CD4-positive, CD25-positive, alpha-beta regulatory T cell (primary cell): ENCODE measurements around the gene SGCD. TPM values are rescaled to one million over a fixed set of nuclear protein-coding genes. Genes with fewer than 3 reads are reported as not detected.

Experiments
- ATAC-seq, 2 donors: fragments of 150-1000 bp; cut with Tn5 transposase; one replicate each; pipeline ENCODE4 v1.10.0; 2021; ENCODE audit warnings: low read depth in 2 of 2, moderate number of reproducible peaks in 2 of 2, moderate library complexity in 1 of 2
- DNase-seq, 3 donors: peaks; one replicate each; pipeline versions ENCODE4 v3.0.0 to v3.0.0-alpha.2; 2012 to 2022; ENCODE audit warnings: mixed read lengths in 1 of 3
- H3K27ac ChIP-seq: one replicate; pipeline ENCODE4 v1.7.0; 2013; ENCODE audit warnings: mild to moderate bottlenecking, low read length; ENCODE audit not compliant: insufficient read depth, poor library complexity, severe bottlenecking
- H3K27me3 ChIP-seq: one replicate; pipeline ENCODE4 v1.7.0; 2013; ENCODE audit warnings: low read length; ENCODE audit not compliant: control insufficient read depth, insufficient read depth
- H3K36me3 ChIP-seq: one replicate; pipeline ENCODE4 v1.7.0; 2013; ENCODE audit warnings: mild to moderate bottlenecking, low read length, moderate library complexity; ENCODE audit not compliant: control insufficient read depth, insufficient read depth
- H3K4me1 ChIP-seq: 2 replicates; pipeline ENCODE4 v1.7.0; 2013; ENCODE audit warnings: mild to moderate bottlenecking, low read length; ENCODE audit not compliant: insufficient read depth, control insufficient read depth, poor library complexity, severe bottlenecking
- H3K4me3 ChIP-seq: one replicate; pipeline ENCODE4 v1.7.0; 2013; ENCODE audit warnings: low read depth, mild to moderate bottlenecking, low read length, moderate library complexity
- H3K9me3 ChIP-seq, 2 experiments: 1 replicate in 1 of 2; 2 replicates in 1 of 2; pipeline ENCODE4 v1.7.0; 2013; ENCODE audit warnings: low read length in 2 of 2, mild to moderate bottlenecking in 1 of 2, moderate library complexity in 1 of 2; ENCODE audit not compliant: control insufficient read depth in 2 of 2
- H3K27ac Mint-ChIP-seq, 3 donors: one replicate each; pipeline ENCODE4 v1.8.0; 2020 to 2022; ENCODE audit warnings: mild to moderate bottlenecking in 3 of 3, mixed read lengths in 3 of 3, moderate library complexity in 2 of 3
- H3K27me3 Mint-ChIP-seq: one replicate; pipeline ENCODE4 v1.8.0; 2022; ENCODE audit warnings: mild to moderate bottlenecking, mixed read lengths
- H3K36me3 Mint-ChIP-seq: one replicate; pipeline ENCODE4 v1.8.0; 2020; ENCODE audit warnings: mixed read lengths
- H3K4me1 Mint-ChIP-seq, 4 donors: one replicate each; pipeline ENCODE4 v1.8.0; 2020 to 2022; ENCODE audit warnings: mixed read lengths in 4 of 4, mild to moderate bottlenecking in 1 of 4
- H3K4me3 Mint-ChIP-seq, 4 donors: one replicate each; pipeline ENCODE4 v1.8.0; 2020 to 2022; ENCODE audit warnings: mild to moderate bottlenecking in 4 of 4, mixed read lengths in 4 of 4, moderate library complexity in 3 of 4
- H3K9me3 Mint-ChIP-seq, 7 donors: one replicate each; pipeline ENCODE4 v1.8.0; 2020 to 2022; ENCODE audit warnings: mixed read lengths in 7 of 7, mild to moderate bottlenecking in 3 of 7, moderate library complexity in 2 of 7
- polyA plus RNA-seq, 4 donors: library from polyadenylated mRNA; unstranded; fragments of 300-500 nt; fragmentation: Illumina TruSeq; gene quantifications; one replicate each; pipeline ENCODE4 v1.2.3, GENCODE V29; 2021
- total RNA-seq: library from RNA; stranded (reverse); gene quantifications from one replicate; pipeline ENCODE4 v1.2.3, GENCODE V29; 2022

SGCD gene
- total and polyA plus RNA-seq, 5 donors from 2014 or later: not detected

GRCh38 chr5:156628421-156628820, 301.5 kb downstream of the SGCD start:
- DNase-seq (peak in 1 of 3 donors; percentile 3), ATAC-seq (no peak)
- Histone ChIP-seq H3K36me3 (no peaks in the 10 kb centered on the region), H3K27me3 (no peaks in the 10 kb centered on the region), H3K27ac (no peak overlapping the region), H3K9me3 (no peaks in the 10 kb centered on the region), H3K4me1 (no peaks in the 10 kb centered on the region), H3K4me3 (no peak overlapping the region)
- Mint-ChIP-seq H3K27me3 (no peaks in the 10 kb centered on the region), H3K4me3 (no peak overlapping the region), H3K4me1 (no peaks in the 10 kb centered on the region), H3K9me3 (peaks cover 0 to 2% (median 0%) of the 10 kb centered on the region in 7 donors), H3K36me3 (no peaks in the 10 kb centered on the region), H3K27ac (no peak overlapping the region)

- H3K36me3 Mint-ChIP-seq: no peaks in the 10 kb centered on the region
- Histone ChIP-seq H3K27ac (no peak overlapping the region), H3K4me3 (no peak overlapping the region), H3K9me3 (no peaks in the 10 kb centered on the region), H3K4me1 (no peaks in the 10 kb centered on the region), H3K27me3 (no peaks in the 10 kb centered on the region), H3K36me3 (no peaks in the 10 kb centered on the region)
- ATAC-seq (no peak), DNase-seq (no peak)
- no peak overlapping the region for H3K4me3 Mint-ChIP-seq
- peaks cover 0 to 3% (median 0%) of the 10 kb centered on the region in 7 donors for H3K9me3 Mint-ChIP-seq
- no peak overlapping the region for H3K27ac Mint-ChIP-seq
- H3K27me3 Mint-ChIP-seq: no peaks in the 10 kb centered on the region
- no peaks in the 10 kb centered on the region for H3K4me1 Mint-ChIP-seq
Measured at GRCh38 chr5:156631005-156631404, 304.0 kb downstream of the SGCD start.

DNA sequence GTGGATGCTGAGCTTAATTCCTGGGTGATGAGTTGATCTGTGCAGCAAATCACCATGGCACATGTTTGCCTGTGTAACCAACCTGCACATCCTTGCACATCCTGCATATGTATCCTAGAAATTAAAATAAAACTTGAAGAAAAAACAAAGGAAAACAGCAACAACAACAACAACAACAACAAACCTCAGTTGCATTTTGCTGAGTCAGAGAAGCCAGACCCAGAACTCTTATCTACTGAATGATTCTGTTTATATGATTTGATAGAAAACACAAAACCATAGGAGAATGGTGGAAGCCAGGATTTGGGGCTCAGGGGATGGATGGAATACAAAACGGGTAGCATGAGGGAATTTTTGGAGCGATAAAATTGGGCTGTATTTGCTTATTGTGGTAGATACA, 307.3 kb downstream of the SGCD start:
- H3K4me3 Mint-ChIP-seq: no peak overlapping the region
- H3K9me3 Mint-ChIP-seq: peaks cover 0 to 3% (median 0%) of the 10 kb centered on the region in 7 donors
- DNase-seq: no peak

GRCh38 chr5:156640691-156641241, 313.8 kb downstream of the SGCD start:
- DNase-seq: no peak
- H3K9me3 Mint-ChIP-seq: peaks cover 0 to 1% (median 0%) of the 10 kb centered on the region in 7 donors
- Histone ChIP-seq H3K4me1 (no peaks in the 10 kb centered on the region), H3K27me3 (no peaks in the 10 kb centered on the region), H3K27ac (no peak overlapping the region), H3K4me3 (no peak overlapping the region), H3K36me3 (no peaks in the 10 kb centered on the region), H3K9me3 (no peaks in the 10 kb centered on the region)
- no peak for ATAC-seq
- no peaks in the 10 kb centered on the region for H3K36me3 Mint-ChIP-seq
- no peak overlapping the region for H3K27ac Mint-ChIP-seq
- no peaks in the 10 kb centered on the region for H3K4me1 Mint-ChIP-seq
- no peaks in the 10 kb centered on the region for H3K27me3 Mint-ChIP-seq
- no peak overlapping the region for H3K4me3 Mint-ChIP-seq

More for the DNA sequence above, 307.3 kb downstream of the SGCD start:
- Mint-ChIP-seq H3K4me1 (no peaks in the 10 kb centered on the region), H3K27ac (no peak overlapping the region), H3K27me3 (no peaks in the 10 kb centered on the region), H3K36me3 (no peaks in the 10 kb centered on the region)
- H3K4me1 ChIP-seq: no peaks in the 10 kb centered on the region
- H3K9me3 ChIP-seq: no peaks in the 10 kb centered on the region
- H3K27me3 ChIP-seq: no peaks in the 10 kb centered on the region
- no peak overlapping the region for H3K27ac ChIP-seq
- no peak overlapping the region for H3K4me3 ChIP-seq
- no peak for ATAC-seq
- H3K36me3 ChIP-seq: no peaks in the 10 kb centered on the region

GRCh38 chr5:156641686-156642085, 314.7 kb downstream of the SGCD start:
- Histone ChIP-seq H3K27ac (no peak overlapping the region), H3K36me3 (no peaks in the 10 kb centered on the region), H3K9me3 (no peaks in the 10 kb centered on the region), H3K27me3 (no peaks in the 10 kb centered on the region), H3K4me3 (no peak overlapping the region), H3K4me1 (no peaks in the 10 kb centered on the region)
- Mint-ChIP-seq H3K4me1 (no peaks in the 10 kb centered on the region), H3K4me3 (no peak overlapping the region), H3K9me3 (peaks cover 0 to 1% (median 0%) of the 10 kb centered on the region in 7 donors), H3K36me3 (no peaks in the 10 kb centered on the region), H3K27me3 (peaks cover 5% of the 10 kb centered on the region), H3K27ac (no peak overlapping the region)
- ATAC-seq (no peak), DNase-seq (no peak)

DNA sequence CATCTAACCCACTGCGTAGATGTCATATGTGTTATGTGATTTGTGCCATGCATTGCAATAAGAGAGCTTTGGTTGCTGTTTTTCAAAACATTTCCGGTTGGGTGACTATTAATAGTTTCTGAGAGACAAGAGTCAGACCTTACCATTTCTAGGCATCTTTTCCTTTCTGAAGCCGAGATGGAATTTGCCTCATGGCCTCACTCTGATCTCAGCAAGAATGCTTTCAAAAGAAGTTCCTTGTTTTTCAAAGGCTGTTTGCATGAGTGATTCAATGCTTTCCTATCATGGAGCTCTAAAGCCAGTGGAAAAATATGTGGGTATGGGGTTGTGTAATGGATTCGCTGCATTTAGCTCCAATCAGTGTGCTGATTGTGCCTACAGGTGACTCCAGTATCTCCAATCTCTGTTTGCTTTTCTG, 320.1 kb downstream of the SGCD start:
- Histone ChIP-seq H3K4me1 (no peaks in the 10 kb centered on the region), H3K27me3 (no peaks in the 10 kb centered on the region), H3K9me3 (no peaks in the 10 kb centered on the region), H3K36me3 (no peaks in the 10 kb centered on the region), H3K4me3 (no peak overlapping the region), H3K27ac (no peak overlapping the region)
- no peak overlapping the region for H3K27ac Mint-ChIP-seq
- DNase-seq (no peak), ATAC-seq (no peak)
- H3K27me3 Mint-ChIP-seq: peaks cover 13% of the 10 kb centered on the region
- no peaks in the 10 kb centered on the region for H3K4me1 Mint-ChIP-seq
- no peaks in the 10 kb centered on the region for H3K36me3 Mint-ChIP-seq
- H3K9me3 Mint-ChIP-seq: peaks cover 0 to 2% (median 0%) of the 10 kb centered on the region in 7 donors
- H3K4me3 Mint-ChIP-seq: no peak overlapping the region

DNA sequence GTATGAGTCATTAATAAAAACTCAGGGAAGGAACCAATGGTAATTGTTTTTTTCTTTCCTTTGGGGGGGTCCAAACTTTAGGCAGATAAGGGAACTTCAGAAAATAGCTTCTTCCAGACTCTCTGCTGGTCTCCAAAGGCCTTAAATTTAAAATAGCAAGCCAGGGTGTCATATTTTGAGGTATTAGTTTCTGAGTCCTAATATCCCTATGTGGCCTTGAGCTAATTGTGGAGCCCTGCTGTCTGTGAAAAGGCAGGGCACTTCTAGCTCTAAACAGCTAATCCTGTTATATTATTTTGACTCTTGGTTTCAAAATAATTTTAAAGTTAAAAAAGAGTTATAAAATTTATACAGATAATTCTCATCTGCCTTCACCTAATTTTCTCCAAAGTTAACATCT, 327.5 kb downstream of the SGCD start:
- Mint-ChIP-seq H3K27me3 (peaks cover 5% of the 10 kb centered on the region), H3K9me3 (peaks cover 0 to 2% (median 0%) of the 10 kb centered on the region in 7 donors), H3K4me3 (no peak overlapping the region), H3K27ac (no peak overlapping the region), H3K4me1 (no peaks in the 10 kb centered on the region), H3K36me3 (no peaks in the 10 kb centered on the region)
- no peaks in the 10 kb centered on the region for H3K9me3 ChIP-seq
- peaks cover 3% of the 10 kb centered on the region for H3K27me3 ChIP-seq
- DNase-seq (no peak), ATAC-seq (no peak)
- H3K4me1 ChIP-seq: no peaks in the 10 kb centered on the region
- no peak overlapping the region for H3K4me3 ChIP-seq
- no peaks in the 10 kb centered on the region for H3K36me3 ChIP-seq
- H3K27ac ChIP-seq: no peak overlapping the region

DNA sequence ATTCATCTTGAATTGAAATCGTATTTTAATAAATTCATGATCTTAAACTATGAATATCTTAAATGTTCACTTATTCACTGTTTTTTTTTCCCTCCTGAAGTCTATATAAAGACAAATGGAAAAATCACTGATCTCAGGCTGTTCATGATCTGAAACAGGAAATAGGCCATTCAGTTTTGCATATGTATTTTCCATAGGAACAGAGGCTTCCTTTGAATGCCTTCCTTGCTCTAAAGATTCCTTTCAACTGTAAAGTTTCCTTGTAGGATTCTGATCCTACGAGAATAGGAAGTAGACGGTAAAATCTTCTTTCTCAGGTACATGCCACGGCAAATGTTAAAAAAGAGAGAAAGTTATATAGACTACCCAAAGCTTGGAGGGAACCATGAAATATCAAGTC, 328.8 kb downstream of the SGCD start:
- Mint-ChIP-seq H3K27ac (no peak overlapping the region), H3K36me3 (no peaks in the 10 kb centered on the region), H3K4me1 (no peaks in the 10 kb centered on the region), H3K27me3 (peaks cover 5% of the 10 kb centered on the region), H3K9me3 (no peaks in the 10 kb centered on the region), H3K4me3 (no peak overlapping the region)
- H3K27ac ChIP-seq: no peak overlapping the region
- no peaks in the 10 kb centered on the region for H3K9me3 ChIP-seq
- no peaks in the 10 kb centered on the region for H3K4me1 ChIP-seq
- H3K27me3 ChIP-seq: peaks cover 3% of the 10 kb centered on the region
- no peak overlapping the region for H3K4me3 ChIP-seq
- DNase-seq: no peak
- no peaks in the 10 kb centered on the region for H3K36me3 ChIP-seq
- ATAC-seq: no peak
